ENCODE measurements around the gene ZSWIM3. TPM values are rescaled to one million over a fixed set of nuclear protein-coding genes. Genes with fewer than 3 reads are reported as not detected.

The ZSWIM3 gene
- total and polyA plus RNA-seq, 2 of the 13 experiments (the other 11 are each of a cell fraction or from before 2014, with no cell fraction given): 5.2 to 5.8 TPM

DNA sequence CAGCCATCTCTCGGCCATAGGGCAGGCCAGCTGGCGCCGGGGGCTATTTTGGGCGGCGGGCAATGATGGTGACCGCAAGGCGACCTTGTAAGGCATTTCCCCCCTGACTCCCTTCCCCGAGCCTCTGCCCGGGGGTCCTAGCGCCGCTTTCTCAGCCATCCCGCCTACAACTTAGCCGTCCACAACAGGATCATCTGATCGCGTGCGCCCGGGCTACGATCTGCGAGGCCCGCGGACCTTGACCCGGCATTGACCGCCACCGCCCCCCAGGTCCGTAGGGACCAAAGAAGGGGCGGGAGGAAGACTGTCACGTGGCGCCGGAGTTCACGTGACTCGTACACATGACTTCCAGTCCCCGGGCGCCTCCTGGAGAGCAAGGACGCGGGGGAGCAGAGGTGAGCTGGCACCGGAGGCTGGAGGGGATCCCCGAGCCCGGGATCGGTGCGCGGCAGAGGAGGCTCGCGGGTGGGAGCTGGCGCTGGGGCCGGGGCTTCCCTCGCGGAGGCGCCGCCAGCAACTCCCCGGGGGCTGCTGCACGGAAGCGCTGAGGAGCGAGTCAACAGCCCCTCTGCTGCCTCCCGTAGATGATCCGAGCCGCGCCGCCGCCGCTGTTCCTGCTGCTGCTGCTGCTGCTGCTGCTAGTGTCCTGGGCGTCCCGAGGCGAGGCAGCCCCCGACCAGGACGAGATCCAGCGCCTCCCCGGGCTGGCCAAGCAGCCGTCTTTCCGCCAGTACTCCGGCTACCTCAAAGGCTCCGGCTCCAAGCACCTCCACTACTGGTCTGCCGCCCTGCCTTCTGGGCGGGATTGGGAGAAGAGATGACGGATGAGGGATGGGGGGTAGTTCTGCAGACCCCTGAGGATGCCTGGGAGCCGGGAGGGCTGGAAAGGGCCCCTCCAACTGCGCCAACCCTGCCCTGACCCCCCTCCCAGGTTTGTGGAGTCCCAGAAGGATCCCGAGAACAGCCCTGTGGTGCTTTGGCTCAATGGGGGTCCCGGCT, 33.9 kb downstream of the ZSWIM3 start, which contains the start of the genes CTSA and NEURL2 (continued):
- TF ChIP-seq, protein P1, sequence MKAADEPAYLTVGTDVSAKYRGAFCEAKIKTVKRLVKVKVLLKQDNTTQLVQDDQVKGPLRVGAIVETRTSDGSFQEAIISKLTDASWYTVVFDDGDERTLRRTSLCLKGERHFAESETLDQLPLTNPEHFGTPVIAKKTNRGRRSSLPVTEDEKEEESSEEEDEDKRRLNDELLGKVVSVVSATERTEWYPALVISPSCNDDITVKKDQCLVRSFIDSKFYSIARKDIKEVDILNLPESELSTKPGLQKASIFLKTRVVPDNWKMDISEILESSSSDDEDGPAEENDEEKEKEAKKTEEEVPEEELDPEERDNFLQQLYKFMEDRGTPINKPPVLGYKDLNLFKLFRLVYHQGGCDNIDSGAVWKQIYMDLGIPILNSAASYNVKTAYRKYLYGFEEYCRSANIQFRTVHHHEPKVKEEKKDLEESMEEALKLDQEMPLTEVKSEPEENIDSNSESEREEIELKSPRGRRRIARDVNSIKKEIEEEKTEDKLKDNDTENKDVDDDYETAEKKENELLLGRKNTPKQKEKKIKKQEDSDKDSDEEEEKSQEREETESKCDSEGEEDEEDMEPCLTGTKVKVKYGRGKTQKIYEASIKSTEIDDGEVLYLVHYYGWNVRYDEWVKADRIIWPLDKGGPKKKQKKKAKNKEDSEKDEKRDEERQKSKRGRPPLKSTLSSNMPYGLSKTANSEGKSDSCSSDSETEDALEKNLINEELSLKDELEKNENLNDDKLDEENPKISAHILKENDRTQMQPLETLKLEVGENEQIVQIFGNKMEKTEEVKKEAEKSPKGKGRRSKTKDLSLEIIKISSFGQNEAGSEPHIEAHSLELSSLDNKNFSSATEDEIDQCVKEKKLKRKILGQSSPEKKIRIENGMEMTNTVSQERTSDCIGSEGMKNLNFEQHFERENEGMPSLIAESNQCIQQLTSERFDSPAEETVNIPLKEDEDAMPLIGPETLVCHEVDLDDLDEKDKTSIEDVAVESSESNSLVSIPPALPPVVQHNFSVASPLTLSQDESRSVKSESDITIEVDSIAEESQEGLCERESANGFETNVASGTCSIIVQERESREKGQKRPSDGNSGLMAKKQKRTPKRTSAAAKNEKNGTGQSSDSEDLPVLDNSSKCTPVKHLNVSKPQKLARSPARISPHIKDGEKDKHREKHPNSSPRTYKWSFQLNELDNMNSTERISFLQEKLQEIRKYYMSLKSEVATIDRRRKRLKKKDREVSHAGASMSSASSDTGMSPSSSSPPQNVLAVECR (CRISPR knock-in tag; IDR thresholded peaks at IDR 0.05; ENCODE audit: borderline replicate concordance): peak; percentile 100
- TF ChIP-seq ZNF589 (CRISPR knock-in tag; conservative IDR thresholded peaks at IDR 0.05): peak; percentile 99
- peak; percentile 95 for TF ChIP-seq ZNF770 (CRISPR knock-in tag; IDR thresholded peaks at IDR 0.05)
- peak; percentile 99 for TF ChIP-seq KLF11 (CRISPR knock-in tag; IDR thresholded peaks at IDR 0.05)
- TF ChIP-seq ZFP37 (CRISPR knock-in tag; IDR thresholded peaks at IDR 0.05; ENCODE audit: borderline replicate concordance): peak; percentile 94
- TF ChIP-seq ATF7-NPFF (CRISPR knock-in tag; IDR thresholded peaks at IDR 0.05; ENCODE audit: low read depth): peak; percentile 100
- TF ChIP-seq ATF6 (CRISPR knock-in tag; conservative IDR thresholded peaks at IDR 0.05): peak; percentile 93; the same call in 1 of the 2 replicates
- peak; percentile 72; the same call in 1 of the 2 replicates for TF ChIP-seq CHD2 (IDR thresholded peaks at IDR 0.05; ENCODE audit: low read depth, low read length)
- peak; percentile 94 for TF ChIP-seq NR2F6 (IDR thresholded peaks at IDR 0.05)
- TF ChIP-seq NR2F6 (CRISPR knock-in tag; IDR thresholded peaks at IDR 0.05): peak; percentile 99
- TF ChIP-seq ZBTB3 (CRISPR knock-in tag; IDR thresholded peaks at IDR 0.05; ENCODE audit: borderline replicate concordance, low read depth): peak; percentile 93; the same call in 1 of the 2 replicates
- peak; percentile 76 for TF ChIP-seq DPF2 (CRISPR knock-in tag; IDR thresholded peaks at IDR 0.05; ENCODE audit: borderline replicate concordance, low read depth)
- TF ChIP-seq IRF2 (CRISPR knock-in tag; IDR thresholded peaks at IDR 0.05): peak; percentile 99
- TF ChIP-seq, protein P2, sequence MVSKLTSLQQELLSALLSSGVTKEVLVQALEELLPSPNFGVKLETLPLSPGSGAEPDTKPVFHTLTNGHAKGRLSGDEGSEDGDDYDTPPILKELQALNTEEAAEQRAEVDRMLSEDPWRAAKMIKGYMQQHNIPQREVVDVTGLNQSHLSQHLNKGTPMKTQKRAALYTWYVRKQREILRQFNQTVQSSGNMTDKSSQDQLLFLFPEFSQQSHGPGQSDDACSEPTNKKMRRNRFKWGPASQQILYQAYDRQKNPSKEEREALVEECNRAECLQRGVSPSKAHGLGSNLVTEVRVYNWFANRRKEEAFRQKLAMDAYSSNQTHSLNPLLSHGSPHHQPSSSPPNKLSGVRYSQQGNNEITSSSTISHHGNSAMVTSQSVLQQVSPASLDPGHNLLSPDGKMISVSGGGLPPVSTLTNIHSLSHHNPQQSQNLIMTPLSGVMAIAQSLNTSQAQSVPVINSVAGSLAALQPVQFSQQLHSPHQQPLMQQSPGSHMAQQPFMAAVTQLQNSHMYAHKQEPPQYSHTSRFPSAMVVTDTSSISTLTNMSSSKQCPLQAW (CRISPR knock-in tag; IDR thresholded peaks at IDR 0.05): peak; percentile 99
- peak; percentile 98 for TF ChIP-seq JDP2 (CRISPR knock-in tag; IDR thresholded peaks at IDR 0.05; ENCODE audit: borderline replicate concordance)
- TF ChIP-seq TEAD2 (CRISPR knock-in tag; IDR thresholded peaks at IDR 0.05): peak; percentile 89; the same call in 1 of the 2 replicates
- TF ChIP-seq SIN3B (IDR thresholded peaks at IDR 0.05; ENCODE audit: low read length): peak; percentile 100
- TF ChIP-seq ZNF205 (CRISPR knock-in tag; IDR thresholded peaks at IDR 0.05): peak; percentile 97

Measured in HepG2 (cell line).